Kidney (tissue), 14 donors: Measurements from ENCODE around the gene PLA2G4D. TPM values are rescaled to one million over a fixed set of nuclear protein-coding genes. Genes with fewer than 3 reads are reported as not detected.

Experiments used
- DNase-seq, 5 donors: peaks; one replicate each; pipeline ENCODE4 v3.0.0-alpha.2; 2013 to 2020
- FAIRE-seq: peaks from 2 replicates; lab custom pipeline; 2012; peaks lifted over from hg19 to GRCh38; lab: Jason Lieb, UNC
- H3K27ac ChIP-seq, 2 donors: one replicate each; pipeline ENCODE4 v1.7.0; 2013; ENCODE audit warnings: low read depth in 2 of 2, low read length in 2 of 2, inconsistent platforms in 1 of 2
- H3K27me3 ChIP-seq: one replicate; pipeline ENCODE4 v1.7.1; 2013; ENCODE audit warnings: low read length, inconsistent platforms; ENCODE audit not compliant: control insufficient read depth, insufficient read depth
- H3K36me3 ChIP-seq, 3 donors: one replicate each; pipeline versions ENCODE4 v1.7.0 to v1.7.1; 2013; ENCODE audit warnings: low read length in 3 of 3, control low read depth in 1 of 3, inconsistent platforms in 1 of 3; ENCODE audit not compliant: insufficient read depth in 3 of 3, control insufficient read depth in 2 of 3
- H3K4me1 ChIP-seq, 3 donors: one replicate each; pipeline versions ENCODE4 v1.7.0 to v1.7.1; 2013; ENCODE audit warnings: low read length in 3 of 3, inconsistent platforms in 1 of 3, low read depth in 1 of 3; ENCODE audit not compliant: control insufficient read depth in 2 of 3, insufficient read depth in 2 of 3
- H3K4me3 ChIP-seq, 3 donors: one replicate each; pipeline versions ENCODE4 v1.7.0 to v1.8.1; 2013; ENCODE audit warnings: low read length in 3 of 3, control low read depth in 1 of 3, inconsistent platforms in 1 of 3
- H3K9ac ChIP-seq, 3 donors: one replicate each; pipeline versions ENCODE4 v1.7.0 to v1.7.1; 2013; ENCODE audit warnings: low read length in 3 of 3, control low read depth in 1 of 3, inconsistent platforms in 1 of 3
- H3K9me3 ChIP-seq, 3 donors: one replicate each; pipeline versions ENCODE4 v1.7.0 to v1.7.1; 2013; ENCODE audit warnings: low read length in 3 of 3, control low read depth in 1 of 3, inconsistent platforms in 1 of 3; ENCODE audit not compliant: control insufficient read depth in 2 of 3, insufficient read depth in 1 of 3
- CTCF ChIP-seq: IDR thresholded peaks from 3 replicates; pipeline ENCODE4 v1.5.1; 2012; ENCODE audit warnings: mild to moderate bottlenecking, moderate library complexity, borderline replicate concordance; ENCODE audit not compliant: insufficient read depth; ENCODE audit errors: extremely low read depth
- intact Hi-C: fragments of 100-400 bp; cut with DNase I; formaldehyde crosslinking; loops from one replicate; pipeline ENCODE4 v1.11.1; 2022
- polyA plus RNA-seq: library from polyadenylated mRNA; stranded (reverse); fragments of 350-450 nt; fragmentation: Illumina TruSeq; extraction: RNeasy Lipid Tissue Mini Kit (QIAGEN cat#74804); gene quantifications from one replicate; pipeline ENCODE4 v1.2.3, GENCODE V29; 2014; ENCODE audit warnings: low read depth, low replicate concordance; ENCODE audit not compliant: insufficient read depth
- total RNA-seq: library from RNA; stranded (reverse); fragmentation: NEBNext Ultra II Directional; extraction: Animal tissue kit (Norgen Biotek cat#: 25700); gene quantifications from one replicate; pipeline ENCODE4 v1.2.1, GENCODE V29; 2021
- donor health status: control.
- donor health status: control.
- donor health status: control.
- donor health status: control.
- donor health status: control.
- donor health status: DM: yes; HTN: yes; CAD: no.
- donor health status: Normal renal cell carcinoma (clear cell type).

Gene PLA2G4D
- total and polyA plus RNA-seq, 2 donors from 2014 or later = not detected

- intact Hi-C loops = no loop called here
- no peak for DNase-seq
- peaks cover 0 to 3% (median 0%) of the 10 kb centered on the region in 3 donors for H3K9me3 ChIP-seq
- H3K9ac ChIP-seq = no peak overlapping the region
- H3K27ac ChIP-seq = no peak overlapping the region
- H3K4me3 ChIP-seq = no peak overlapping the region
- no peak for FAIRE-seq
- TF ChIP-seq CTCF = no peak
- H3K27me3 ChIP-seq = no peaks in the 10 kb centered on the region
- H3K4me1 ChIP-seq = no peaks in the 10 kb centered on the region
- no peaks in the 10 kb centered on the region for H3K36me3 ChIP-seq
Observed at GRCh38 chr15:42110367-42110766, 16.0 kb upstream of the PLA2G4D start.

GRCh38 chr15:42108806-42109205 is 14.4 kb upstream of the PLA2G4D start:
- no peak for FAIRE-seq
- H3K27me3 ChIP-seq = no peaks in the 10 kb centered on the region
- H3K9me3 ChIP-seq = peaks cover 0 to 3% (median 0%) of the 10 kb centered on the region in 3 donors
- H3K9ac ChIP-seq = no peak overlapping the region
- intact Hi-C loops = no loop called here
- no peak overlapping the region for H3K4me3 ChIP-seq
- H3K4me1 ChIP-seq = no peaks in the 10 kb centered on the region
- H3K27ac ChIP-seq = no peak overlapping the region
- no peak for DNase-seq
- TF ChIP-seq CTCF = no peak
- no peaks in the 10 kb centered on the region for H3K36me3 ChIP-seq

- H3K4me3 ChIP-seq = no peak overlapping the region
- H3K36me3 ChIP-seq = no peaks in the 10 kb centered on the region
- FAIRE-seq (no peak), DNase-seq (no peak)
- no peak overlapping the region for H3K27ac ChIP-seq
- no peaks in the 10 kb centered on the region for H3K4me1 ChIP-seq
- no peak for TF ChIP-seq CTCF
- no peak overlapping the region for H3K9ac ChIP-seq
- no peaks in the 10 kb centered on the region for H3K27me3 ChIP-seq
- peaks cover 0 to 3% (median 0%) of the 10 kb centered on the region in 3 donors for H3K9me3 ChIP-seq
- intact Hi-C loops = no loop called here
Observed at GRCh38 chr15:42108189-42108588, 13.8 kb upstream of the PLA2G4D start.

GRCh38 chr15:42107473-42107872 is 13.1 kb upstream of the PLA2G4D start:
- peaks cover 0 to 3% (median 0%) of the 10 kb centered on the region in 3 donors for H3K9me3 ChIP-seq
- H3K4me1 ChIP-seq = no peaks in the 10 kb centered on the region
- no peak for TF ChIP-seq CTCF

More at GRCh38 chr15:42107473-42107872, 13.1 kb upstream of the PLA2G4D start:
- Histone ChIP-seq H3K27me3 (no peaks in the 10 kb centered on the region), H3K36me3 (no peaks in the 10 kb centered on the region), H3K27ac (no peak overlapping the region), H3K4me3 (no peak overlapping the region), H3K9ac (no peak overlapping the region)
- DNase-seq (no peak), FAIRE-seq (no peak)
- intact Hi-C loops = no loop called here
